Adrenal gland (tissue), 5 donors: ENCODE measurements around the gene GRM8.

ENCODE experiments used
- CTCF ChIP-seq, 6 experiments: fragments of 450-650 bp in 4 of 6; fragments of 200-600 bp in 2 of 6; sonication (generic) in 1 of 6; IDR thresholded peaks; 1 replicate in 5 of 6; 2 replicates in 1 of 6; pipeline versions ENCODE4 v1.5.1 to v1.8.0; 2016 to 2021; ENCODE audit warnings: antibody characterized with exemption in 6 of 6, mild to moderate bottlenecking in 2 of 6, moderate library complexity in 1 of 6
- POLR2A ChIP-seq, 2 donors: fragments of 450-650 bp; IDR thresholded peaks; one replicate each; pipeline ENCODE4 v1.6.1; 2017; ENCODE audit warnings: antibody characterized with exemption in 2 of 2, mild to moderate bottlenecking in 2 of 2, moderate library complexity in 1 of 2
- donor health status: DM: no; HTN: no; CAD: no.

GRCh38 chr7:126605553-126605952 lies 647.2 kb downstream of the GRM8 start:
- TF ChIP-seq POLR2A (IDR thresholded peaks at IDR 0.05) (no peak), CTCF (IDR thresholded peaks at IDR 0.05) (no peak)
